ENCODE measurements around the gene ADGRA3. TPM values are rescaled to one million over a fixed set of nuclear protein-coding genes. Genes with fewer than 3 reads are reported as not detected.

ADGRA3 gene
- total RNA-seq, 1 experiment from 2014 or later, result 57.5 TPM

- intact Hi-C loops (cut with micrococcal nuclease; ENCODE audit: unreplicated experiment), result no loop called here
- TF ChIP-seq EZH2 (IDR thresholded peaks at IDR 0.05; ENCODE audit: borderline replicate concordance, low read depth, low read length, poor library complexity, severe bottlenecking) (no peak), CTCF (conservative IDR thresholded peaks at IDR 0.05; ENCODE audit: low read depth, low read length) (no peak)
- H3K27ac ChIP-seq (ENCODE audit: low read depth, low read length, poor library complexity, severe bottlenecking), result no peak overlapping the region
- no peaks in the 10 kb centered on the region for H3K9me3 ChIP-seq (ENCODE audit: low read depth, low read length, poor library complexity, severe bottlenecking)
- no peaks in the 10 kb centered on the region for H3K27me3 ChIP-seq (replicated peaks; ENCODE audit: insufficient read depth, low read depth, low read length, poor library complexity)
- ChIA-PET POLR2A (ENCODE audit: low non-redundant PET) (no interaction called here), CTCF (no interaction called here)
- no peak overlapping the region for H3K4me3 ChIP-seq (ENCODE audit: low read depth, low read length, poor library complexity, severe bottlenecking)
- H3K4me1 ChIP-seq (ENCODE audit: insufficient read depth, low read length, poor library complexity, severe bottlenecking), result no peaks in the 10 kb centered on the region
- no peak for DNase-seq (ENCODE audit: low spot score)
- H3K36me3 ChIP-seq (ENCODE audit: insufficient read depth, low read length, poor library complexity, severe bottlenecking), result no peaks in the 10 kb centered on the region
- BruUV-seq (replicated peaks), result no TSS peak
Observed at GRCh38 chr4:22496165-22496813, 19.6 kb downstream of the ADGRA3 start.

- POLR2A ChIA-PET (ENCODE audit: low non-redundant PET), result no interaction called here
Observed at GRCh38 chr4:22493523-22493922, 22.3 kb downstream of the ADGRA3 start.

GRCh38 chr4:22492987-22493386 lies 22.9 kb downstream of the ADGRA3 start:
- Histone ChIP-seq H3K4me3 (ENCODE audit: low read depth, low read length, poor library complexity, severe bottlenecking) (no peak overlapping the region), H3K27me3 (replicated peaks; ENCODE audit: insufficient read depth, low read depth, low read length, poor library complexity) (no peaks in the 10 kb centered on the region), H3K36me3 (ENCODE audit: insufficient read depth, low read length, poor library complexity, severe bottlenecking) (no peaks in the 10 kb centered on the region), H3K4me1 (ENCODE audit: insufficient read depth, low read length, poor library complexity, severe bottlenecking) (no peaks in the 10 kb centered on the region), H3K27ac (ENCODE audit: low read depth, low read length, poor library complexity, severe bottlenecking) (no peak overlapping the region), H3K9me3 (ENCODE audit: low read depth, low read length, poor library complexity, severe bottlenecking) (peaks cover 7% of the 10 kb centered on the region)
- no peak for DNase-seq (ENCODE audit: low spot score)
- BruUV-seq (replicated peaks), result no TSS peak
- POLR2A ChIA-PET (ENCODE audit: low non-redundant PET), result no interaction called here
- CTCF ChIA-PET, result no interaction called here
- intact Hi-C loops (cut with micrococcal nuclease; ENCODE audit: unreplicated experiment), result no loop called here
- no peak for TF ChIP-seq EZH2 (IDR thresholded peaks at IDR 0.05; ENCODE audit: borderline replicate concordance, low read depth, low read length, poor library complexity, severe bottlenecking)
- TF ChIP-seq CTCF (conservative IDR thresholded peaks at IDR 0.05; ENCODE audit: low read depth, low read length), result no peak

More at GRCh38 chr4:22493523-22493922, 22.3 kb downstream of the ADGRA3 start:
- H3K27me3 ChIP-seq (replicated peaks; ENCODE audit: insufficient read depth, low read depth, low read length, poor library complexity), result no peaks in the 10 kb centered on the region
- no peaks in the 10 kb centered on the region for H3K4me1 ChIP-seq (ENCODE audit: insufficient read depth, low read length, poor library complexity, severe bottlenecking)
- TF ChIP-seq EZH2 (IDR thresholded peaks at IDR 0.05; ENCODE audit: borderline replicate concordance, low read depth, low read length, poor library complexity, severe bottlenecking) (no peak), CTCF (conservative IDR thresholded peaks at IDR 0.05; ENCODE audit: low read depth, low read length) (no peak)
- intact Hi-C loops (cut with micrococcal nuclease; ENCODE audit: unreplicated experiment), result no loop called here
- H3K4me3 ChIP-seq (ENCODE audit: low read depth, low read length, poor library complexity, severe bottlenecking), result no peak overlapping the region
- BruUV-seq (replicated peaks), result no TSS peak
- CTCF ChIA-PET, result no interaction called here
- H3K9me3 ChIP-seq (ENCODE audit: low read depth, low read length, poor library complexity, severe bottlenecking), result peaks cover 7% of the 10 kb centered on the region
- no peaks in the 10 kb centered on the region for H3K36me3 ChIP-seq (ENCODE audit: insufficient read depth, low read length, poor library complexity, severe bottlenecking)
- no peak overlapping the region for H3K27ac ChIP-seq (ENCODE audit: low read depth, low read length, poor library complexity, severe bottlenecking)
- DNase-seq (ENCODE audit: low spot score), result no peak

Measured in A673 (cell line).